Activated CD4-positive, alpha-beta T cell treated with anti-CD3 and anti-CD28 coated beads, Interleukin-2, amount 10 ng/mL, durations not matched to agents 7 days and 5 days (primary cell): ENCODE results near the gene RGMA. TPM values are rescaled to one million over a fixed set of nuclear protein-coding genes. Genes with fewer than 3 reads are reported as not detected.

Source experiments
- CTCF ChIA-PET: fragments of 350-600 bp; sonication (Branson Sonifier 250); formaldehyde crosslinking; loops from one replicate; lab custom pipeline; 2021; ENCODE audit warnings: antibody characterized with exemption; lab: Charles Lee
- POLR2A ChIA-PET: fragments of 350-600 bp; sonication (Branson Sonifier 250); formaldehyde crosslinking; loops from one replicate; lab custom pipeline; 2021; ENCODE audit warnings: antibody characterized with exemption; lab: Charles Lee
- DNase-seq: peaks from one replicate; pipeline ENCODE4 v3.0.0-alpha.2; 2020
- H3K27ac Mint-ChIP-seq: one replicate; pipeline ENCODE4 v1.8.0; 2021; ENCODE audit warnings: mild to moderate bottlenecking, moderate library complexity, mixed read lengths
- H3K27me3 Mint-ChIP-seq: one replicate; pipeline ENCODE4 v1.8.0; 2021; ENCODE audit warnings: mixed read lengths
- H3K36me3 Mint-ChIP-seq: one replicate; pipeline ENCODE4 v1.8.0; 2021; ENCODE audit warnings: low read depth, mixed read lengths
- H3K4me1 Mint-ChIP-seq: one replicate; pipeline ENCODE4 v1.8.0; 2021; ENCODE audit warnings: mixed read lengths
- H3K4me3 Mint-ChIP-seq: one replicate; pipeline ENCODE4 v1.8.0; 2021; ENCODE audit warnings: mild to moderate bottlenecking, moderate library complexity, mixed read lengths
- H3K9me3 Mint-ChIP-seq: one replicate; pipeline ENCODE4 v1.8.0; 2021; ENCODE audit warnings: mixed read lengths
- total RNA-seq, 2 experiments: library from RNA; stranded (reverse); gene quantifications; one replicate each; pipeline ENCODE4 v1.2.3, GENCODE V29; 2021

RGMA gene
- total RNA-seq, 2 experiments from 2014 or later, result 0.15 to 0.25 TPM

GRCh38 chr15:93086791-93087190, 2.2 kb downstream of the RGMA start:
- Mint-ChIP-seq H3K4me1 (peaks cover 10% of the 10 kb centered on the region), H3K36me3 (peaks cover 2% of the 10 kb centered on the region), H3K4me3 (no peak overlapping the region), H3K27ac (no peak overlapping the region), H3K27me3 (peaks cover 70% of the 10 kb centered on the region), H3K9me3 (no peaks in the 10 kb centered on the region)
- no peak for DNase-seq
- CTCF ChIA-PET, result no interaction called here
- POLR2A ChIA-PET, result no interaction called here

- Mint-ChIP-seq H3K27me3 (peaks cover 61% of the 10 kb centered on the region), H3K36me3 (peaks cover 2% of the 10 kb centered on the region), H3K4me1 (peaks cover 10% of the 10 kb centered on the region), H3K27ac (no peak overlapping the region), H3K9me3 (no peaks in the 10 kb centered on the region), H3K4me3 (no peak overlapping the region)
- DNase-seq, result no peak
- ChIA-PET CTCF (no interaction called here), POLR2A (no interaction called here)
These were observed 3.3 kb downstream of the RGMA start for GRCh38 chr15:93085692-93086091.

- Mint-ChIP-seq H3K27me3 (peaks cover 51% of the 10 kb centered on the region), H3K4me3 (no peak overlapping the region), H3K9me3 (no peaks in the 10 kb centered on the region), H3K36me3 (peaks cover under 1% of the 10 kb centered on the region), H3K27ac (no peak overlapping the region), H3K4me1 (peaks cover 4% of the 10 kb centered on the region)
- CTCF ChIA-PET, result no interaction called here
- no peak for DNase-seq
- POLR2A ChIA-PET, result no interaction called here
These were observed 6.2 kb downstream of the RGMA start for GRCh38 chr15:93082861-93083260.

DNA sequence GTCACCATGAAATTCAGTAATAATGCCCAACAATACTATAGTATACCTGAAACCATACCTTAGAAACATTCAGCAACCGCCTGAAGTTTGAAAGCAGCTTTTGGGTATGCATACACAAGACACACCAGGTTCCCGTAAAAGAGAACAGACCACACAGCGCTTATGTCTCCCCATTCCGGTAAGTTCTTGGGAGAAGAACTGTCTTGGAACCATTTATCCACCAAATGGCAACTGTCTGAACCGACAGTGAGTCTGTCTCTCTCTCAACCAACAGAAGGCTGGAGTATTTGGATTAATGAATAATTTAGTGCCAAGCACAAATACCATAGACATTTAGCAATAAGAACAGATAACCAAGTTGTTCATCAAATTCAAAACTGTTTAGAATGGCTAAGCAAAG, 7.6 kb downstream of the RGMA start:
- no peaks in the 10 kb centered on the region for H3K36me3 Mint-ChIP-seq
- POLR2A ChIA-PET, result no interaction called here

DNA sequence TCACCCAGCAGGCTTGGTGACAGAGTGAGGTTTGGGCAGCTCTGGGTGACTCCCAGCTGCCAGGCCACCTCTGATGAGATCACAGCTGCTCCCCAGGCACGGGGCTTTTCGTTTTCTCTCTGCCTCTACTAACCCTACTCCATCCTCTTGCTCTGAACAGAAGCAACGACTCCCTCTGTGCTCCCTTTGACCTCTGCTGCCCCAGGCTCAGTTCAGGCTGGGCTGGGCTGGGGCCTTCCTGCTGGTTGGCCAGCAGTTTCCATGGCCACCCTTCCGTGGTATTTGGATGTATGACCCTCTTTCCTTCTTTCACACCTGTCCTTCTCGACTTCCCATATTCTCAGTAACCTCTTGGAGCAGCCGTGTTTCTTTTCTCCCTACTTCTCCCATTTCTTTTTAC, 8.6 kb downstream of the RGMA start:
- H3K9me3 Mint-ChIP-seq, result no peaks in the 10 kb centered on the region
- H3K36me3 Mint-ChIP-seq, result no peaks in the 10 kb centered on the region
- H3K4me1 Mint-ChIP-seq, result no peaks in the 10 kb centered on the region
- ChIA-PET POLR2A (no interaction called here), CTCF (no interaction called here)
- no peak for DNase-seq
- H3K27me3 Mint-ChIP-seq, result peaks cover 42% of the 10 kb centered on the region
- no peak overlapping the region for H3K27ac Mint-ChIP-seq
- no peak overlapping the region for H3K4me3 Mint-ChIP-seq

More for the DNA sequence above, 7.6 kb downstream of the RGMA start:
- no peak for DNase-seq
- no peaks in the 10 kb centered on the region for H3K4me1 Mint-ChIP-seq
- no peaks in the 10 kb centered on the region for H3K9me3 Mint-ChIP-seq
- H3K27ac Mint-ChIP-seq, result no peak overlapping the region
- H3K4me3 Mint-ChIP-seq, result no peak overlapping the region
- CTCF ChIA-PET, result no interaction called here
- H3K27me3 Mint-ChIP-seq, result peaks cover 43% of the 10 kb centered on the region

GRCh38 chr15:93076875-93077274, 12.1 kb downstream of the RGMA start:
- ChIA-PET CTCF (interaction anchor here (0.6 to 2.1 kb wide), 4 partner anchors 11 to 36 kb away, joined by 3 to 7 read pairs (median 4); no protein-coding TSS in a partner anchor), POLR2A (no interaction called here)
- Mint-ChIP-seq H3K27ac (no peak overlapping the region), H3K4me3 (no peak overlapping the region), H3K27me3 (peaks cover 54% of the 10 kb centered on the region), H3K9me3 (no peaks in the 10 kb centered on the region), H3K4me1 (peaks cover 12% of the 10 kb centered on the region), H3K36me3 (no peaks in the 10 kb centered on the region)
- DNase-seq, result no peak

DNA sequence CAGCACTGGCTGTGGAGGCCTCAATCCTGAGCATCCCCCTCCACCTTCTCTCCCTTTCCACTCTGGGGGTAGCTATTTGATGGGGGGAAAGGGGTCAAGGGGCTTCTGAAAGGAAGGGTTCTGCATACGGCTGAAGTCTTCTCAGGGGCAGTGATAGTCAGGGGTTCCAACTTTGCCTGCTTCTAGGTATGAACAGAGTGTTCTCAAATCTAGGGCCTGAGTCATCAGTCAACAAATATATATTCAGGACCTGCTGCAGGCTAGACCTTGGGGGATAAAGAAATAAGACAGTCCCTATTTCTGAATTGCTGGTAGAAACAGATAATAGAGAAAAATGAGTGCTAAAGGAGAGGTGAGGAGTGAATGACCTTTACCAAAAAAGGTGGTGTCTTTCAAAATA, 12.8 kb downstream of the RGMA start:
- no peaks in the 10 kb centered on the region for H3K36me3 Mint-ChIP-seq
- ChIA-PET POLR2A (no interaction called here), CTCF (interaction anchor here (1.1 to 2.1 kb wide), 2 partner anchors 12 to 24 kb away, joined by 3 to 4 read pairs; no protein-coding TSS in a partner anchor)
- no peak for DNase-seq
- H3K27ac Mint-ChIP-seq, result no peak overlapping the region
- H3K9me3 Mint-ChIP-seq, result no peaks in the 10 kb centered on the region
- H3K4me3 Mint-ChIP-seq, result no peak overlapping the region
- H3K27me3 Mint-ChIP-seq, result peaks cover 61% of the 10 kb centered on the region
- H3K4me1 Mint-ChIP-seq, result peaks cover 13% of the 10 kb centered on the region

- POLR2A ChIA-PET, result no interaction called here
- Mint-ChIP-seq H3K4me3 (no peak overlapping the region), H3K27ac (no peak overlapping the region)
These were observed 14.4 kb downstream of the RGMA start for GRCh38 chr15:93074599-93074998.

DNA sequence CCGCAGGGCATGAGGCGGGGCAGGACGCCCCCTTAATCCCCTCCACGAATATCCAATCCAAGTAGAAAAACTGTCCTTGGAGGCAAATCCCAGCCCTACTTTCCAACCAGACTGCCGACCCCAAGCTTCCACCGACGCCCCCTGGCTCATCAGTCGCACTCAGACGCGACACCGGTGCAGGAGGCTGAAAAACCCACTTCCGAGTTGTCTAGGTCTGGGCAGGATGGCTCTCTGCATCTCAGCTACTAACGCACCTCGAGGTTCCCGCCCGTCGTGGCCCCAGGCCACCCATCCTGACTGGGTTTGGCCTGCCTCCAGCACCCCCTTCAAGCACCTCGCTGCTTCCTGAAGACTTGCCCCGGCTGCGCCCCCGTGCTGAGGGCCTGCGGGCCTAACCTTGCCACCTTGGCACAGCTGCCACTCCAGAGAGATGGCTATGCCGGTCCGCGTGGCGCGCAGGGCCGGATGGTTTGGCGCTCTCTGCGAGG, 15.5 kb downstream of the RGMA start:
- H3K9me3 Mint-ChIP-seq, result no peaks in the 10 kb centered on the region
- H3K4me1 Mint-ChIP-seq, result peaks cover 13% of the 10 kb centered on the region
- H3K36me3 Mint-ChIP-seq, result no peaks in the 10 kb centered on the region
- H3K4me3 Mint-ChIP-seq, result peak overlapping the region; percentile 49
- ChIA-PET CTCF (interaction anchor here (0.6 to 0.7 kb wide), 2 partner anchors 14 to 297 kb away, joined by 3 to 4 read pairs; no protein-coding TSS in a partner anchor), POLR2A (no interaction called here)
- H3K27ac Mint-ChIP-seq, result no peak overlapping the region
- peaks cover 67% of the 10 kb centered on the region for H3K27me3 Mint-ChIP-seq
- DNase-seq, result no peak

More at GRCh38 chr15:93074599-93074998, 14.4 kb downstream of the RGMA start:
- DNase-seq, result no peak
- CTCF ChIA-PET, result no interaction called here
- no peaks in the 10 kb centered on the region for H3K36me3 Mint-ChIP-seq
- peaks cover 13% of the 10 kb centered on the region for H3K4me1 Mint-ChIP-seq
- no peaks in the 10 kb centered on the region for H3K9me3 Mint-ChIP-seq
- H3K27me3 Mint-ChIP-seq, result peaks cover 69% of the 10 kb centered on the region

GRCh38 chr15:93072411-93073394, 16.3 kb downstream of the RGMA start:
- Mint-ChIP-seq H3K27me3 (peaks cover 65% of the 10 kb centered on the region), H3K4me3 (peak overlapping the region; percentile 31), H3K4me1 (peaks cover 13% of the 10 kb centered on the region), H3K36me3 (no peaks in the 10 kb centered on the region), H3K9me3 (no peaks in the 10 kb centered on the region), H3K27ac (no peak overlapping the region)
- POLR2A ChIA-PET, result no interaction called here
- CTCF ChIA-PET, result interaction anchor here (0.7 to 1.6 kb wide), 3 partner anchors 15 to 20 kb away, joined by 3 to 4 read pairs (median 4); no protein-coding TSS in a partner anchor
- no peak for DNase-seq

DNA sequence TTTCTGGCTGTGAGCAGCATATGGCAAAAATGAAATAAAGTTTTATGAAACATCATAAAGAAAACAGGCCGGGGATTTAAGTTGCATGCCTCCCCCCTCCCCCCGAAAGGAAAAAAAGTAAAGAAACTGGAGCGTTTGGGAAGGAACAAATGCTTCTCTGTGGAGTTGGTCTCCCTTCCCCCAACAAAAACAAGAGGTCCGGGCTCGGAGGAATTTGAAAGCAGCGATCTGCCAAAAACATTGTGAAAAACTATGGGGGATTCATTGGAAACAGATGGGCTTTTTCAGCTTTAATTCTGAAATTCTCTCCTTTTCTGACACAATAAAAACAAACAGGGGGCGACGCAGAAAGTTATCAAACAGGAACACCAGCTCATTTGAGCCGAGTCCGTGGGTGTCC, 17.0 kb downstream of the RGMA start:
- Mint-ChIP-seq H3K9me3 (no peaks in the 10 kb centered on the region), H3K4me3 (peak overlapping the region; percentile 31), H3K27ac (no peak overlapping the region), H3K36me3 (no peaks in the 10 kb centered on the region), H3K4me1 (peaks cover 13% of the 10 kb centered on the region), H3K27me3 (peaks cover 64% of the 10 kb centered on the region)
- no peak for DNase-seq
- ChIA-PET POLR2A (no interaction called here), CTCF (interaction anchor here (1.4 to 1.6 kb wide), 2 partner anchors 16 to 20 kb away, joined by 3 to 4 read pairs; no protein-coding TSS in a partner anchor)

DNA sequence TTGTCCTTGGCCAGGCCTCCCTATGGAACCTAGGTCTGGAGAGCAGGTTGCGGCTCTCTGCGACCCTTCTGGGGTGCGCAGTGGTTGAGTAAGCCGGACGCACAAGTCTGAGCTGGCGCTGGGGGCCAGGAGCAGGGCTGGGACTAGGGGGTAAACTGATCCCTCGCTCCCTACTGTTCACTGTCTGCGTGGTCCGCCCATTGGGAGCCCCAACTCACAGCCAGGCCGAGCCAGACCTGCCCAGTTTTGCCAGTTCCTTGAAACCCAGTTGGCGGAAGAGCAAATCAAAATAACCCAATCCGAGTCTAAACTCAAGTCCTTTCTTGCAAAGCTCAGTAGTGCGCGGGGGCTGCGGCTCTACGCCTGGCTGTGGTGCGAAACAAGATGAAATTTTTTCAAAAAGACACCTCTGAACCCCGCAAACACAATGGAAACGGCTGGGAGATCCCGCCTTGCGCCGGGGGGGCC, 17.5 kb downstream of the RGMA start:
- Mint-ChIP-seq H3K27me3 (peaks cover 60% of the 10 kb centered on the region), H3K4me3 (no peak overlapping the region), H3K27ac (no peak overlapping the region), H3K36me3 (no peaks in the 10 kb centered on the region), H3K9me3 (no peaks in the 10 kb centered on the region), H3K4me1 (peaks cover 13% of the 10 kb centered on the region)
- CTCF ChIA-PET, result interaction anchor here (1.4 to 1.6 kb wide), 2 partner anchors 16 to 19 kb away, joined by 3 to 4 read pairs; no protein-coding TSS in a partner anchor
- no peak for DNase-seq
- POLR2A ChIA-PET, result no interaction called here
